Left forelimb (tissue), 1 donor: ENCODE data around the gene POM121C.
"Not testable (repeated sequence)": the region's sequence is repeated elsewhere in the genome, so short reads cannot be mapped to it uniquely, and the experiment has no call there.

Experiments
- DNase-seq: peaks from one replicate; pipeline ENCODE4 v3.0.0-alpha.2; 2018; ENCODE audit warnings: low spot score

POM121C gene

GRCh38 chr7:75485979-75486643, at the start of gene POM121C:
TSS of gene POM121C (minus strand) at chr7:75486299. CDS start at chr7:75441496, 44,803 bp downstream.
- DNase-seq = peak; percentile 92

GRCh38 chr7:75534727-75535307, 48.7 kb upstream of the POM121C start:
- DNase-seq = no peak

DNA sequence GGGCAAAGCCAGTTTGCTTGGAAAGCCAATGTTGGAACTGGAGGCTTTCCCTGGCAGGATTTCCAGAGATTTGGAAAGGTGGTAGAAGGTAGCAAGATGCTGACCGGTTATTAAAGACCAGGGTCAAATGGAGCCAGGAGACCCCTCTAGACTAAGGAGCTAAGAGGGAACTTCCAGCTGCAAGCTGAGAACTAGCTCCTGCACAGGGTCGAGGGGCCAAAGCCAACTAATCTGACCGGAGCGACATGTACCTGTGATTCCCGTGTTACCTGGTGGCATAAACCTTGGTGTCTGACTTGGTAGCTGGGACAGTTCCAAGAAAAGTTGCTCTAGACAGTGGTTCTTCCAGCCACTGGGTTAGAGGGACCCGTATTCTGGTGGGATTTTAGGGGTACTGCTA, 47.8 kb upstream of the POM121C start:
- DNase-seq = no peak

GRCh38 chr7:75532639-75533038, 46.5 kb upstream of the POM121C start:
- no peak for DNase-seq

GRCh38 chr7:75531359-75531821, 45.3 kb upstream of the POM121C start:
- DNase-seq = no peak

GRCh38 chr7:75527224-75527722, 41.2 kb upstream of the POM121C start:
- peak; percentile 64 for DNase-seq

GRCh38 chr7:75521727-75522126, 35.6 kb upstream of the POM121C start:
- not testable (repeated sequence) for DNase-seq

GRCh38 chr7:75518842-75519241, 32.7 kb upstream of the POM121C start:
- DNase-seq = not testable (repeated sequence)

DNA sequence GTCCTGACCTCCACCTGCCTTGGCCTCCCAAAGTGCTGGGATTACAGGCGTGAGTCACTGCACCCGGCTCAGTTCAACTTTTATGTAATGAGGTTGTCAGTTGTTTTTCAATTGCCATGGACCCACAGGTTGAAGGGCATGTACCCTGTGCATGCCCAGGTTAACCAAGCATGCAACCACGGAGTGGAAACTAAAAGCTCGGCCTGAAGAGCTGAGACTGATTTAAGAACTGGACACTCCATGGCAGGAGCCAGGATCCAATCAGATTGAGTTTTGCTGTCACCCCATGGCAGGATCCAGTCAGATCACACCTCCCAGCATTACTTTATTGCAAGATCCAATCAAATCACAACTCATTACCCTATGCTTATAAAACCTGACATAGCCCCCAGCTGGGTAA, 22.9 kb upstream of the POM121C start:
- DNase-seq = not testable (repeated sequence)

DNA sequence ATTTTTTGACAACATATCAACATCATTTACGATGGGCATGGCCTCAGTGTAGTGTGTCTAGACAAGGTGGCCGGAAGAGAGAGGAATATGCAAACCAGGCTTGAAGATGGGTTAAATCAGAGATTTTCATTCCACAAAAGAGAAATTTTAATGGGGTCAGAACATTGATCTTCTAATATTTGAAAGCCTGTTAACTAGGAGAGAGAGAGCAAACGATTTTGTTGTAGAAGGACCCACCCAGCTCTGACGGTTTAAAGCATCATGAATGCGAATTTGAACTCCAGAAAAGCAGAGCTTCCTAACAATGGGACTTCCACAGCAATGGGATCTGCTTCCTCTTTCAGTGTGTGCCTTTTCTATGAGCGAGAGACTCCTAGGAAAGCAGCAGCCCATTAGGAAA, 5.9 kb upstream of the POM121C start, which contains the start of gene SPDYE5:
SPDYE5 (plus strand) TSS at position 301 of the 400 bp plus-strand sequence. CDS start 1,728 bp downstream, outside the sequence.
- DNase-seq = not testable (repeated sequence)

- not testable (repeated sequence) for DNase-seq
Observed at GRCh38 chr7:75485355-75485978, 632 bp downstream of the POM121C start.

GRCh38 chr7:75480313-75480712, 5.8 kb downstream of the POM121C start:
- DNase-seq = not testable (repeated sequence)

DNA sequence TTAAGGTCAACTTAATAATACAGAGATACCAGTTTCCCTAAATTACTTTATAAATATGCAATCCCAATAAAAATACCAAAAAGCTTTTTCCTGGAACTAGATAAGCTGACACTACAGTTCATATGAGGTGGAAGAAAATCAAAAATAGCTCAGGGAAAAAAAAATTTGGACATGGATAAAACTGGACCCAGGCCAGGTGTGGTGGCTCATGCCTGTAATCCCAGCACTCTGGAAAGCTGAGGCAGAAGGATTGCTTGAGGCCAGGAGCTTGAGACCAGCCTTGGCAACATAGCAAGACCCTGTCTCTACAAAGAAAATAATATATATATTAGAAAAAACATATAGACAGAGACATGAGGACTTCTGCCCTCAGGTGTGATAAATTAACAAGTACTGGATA, 8.6 kb downstream of the POM121C start:
- DNase-seq = not testable (repeated sequence)

DNA sequence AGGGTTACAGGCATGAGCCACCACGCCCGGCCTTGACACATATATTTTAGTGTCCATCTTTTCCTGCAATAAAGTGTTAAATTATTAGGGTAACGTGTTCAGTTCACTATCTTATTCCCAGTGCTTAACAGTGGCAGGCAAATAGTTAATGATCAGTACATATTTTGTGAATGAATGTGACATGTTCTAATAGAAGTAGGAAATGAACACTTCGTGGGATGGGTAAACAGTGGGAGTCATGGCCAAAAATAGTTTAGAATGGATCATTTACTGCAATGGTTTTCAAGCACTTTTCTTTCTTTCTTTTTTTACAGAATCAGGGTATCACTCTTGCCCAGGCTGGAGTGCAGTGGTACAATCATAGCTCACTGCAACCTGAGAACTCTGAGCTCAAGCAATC, 15.9 kb downstream of the POM121C start:
- not testable (repeated sequence) for DNase-seq

DNA sequence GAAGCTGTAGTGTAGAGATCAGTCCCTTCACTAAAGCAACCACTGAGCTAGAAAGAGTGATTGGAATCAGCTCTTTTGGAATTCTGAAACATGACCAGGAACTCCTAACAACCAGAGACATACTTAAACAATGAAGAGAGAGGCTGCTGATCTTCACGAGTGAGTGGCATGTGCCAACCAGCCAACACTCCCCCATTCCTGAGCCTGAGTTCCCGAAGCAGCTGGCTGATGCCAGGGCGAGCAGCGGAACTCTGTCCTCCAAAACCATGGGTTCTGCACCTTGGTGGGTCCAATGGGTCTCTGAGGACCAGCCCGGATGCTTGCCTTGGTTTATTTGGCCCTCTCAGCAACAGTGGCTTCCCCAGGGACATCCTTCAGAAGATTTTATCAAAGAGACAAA, 25.6 kb downstream of the POM121C start:
- not testable (repeated sequence) for DNase-seq

DNA sequence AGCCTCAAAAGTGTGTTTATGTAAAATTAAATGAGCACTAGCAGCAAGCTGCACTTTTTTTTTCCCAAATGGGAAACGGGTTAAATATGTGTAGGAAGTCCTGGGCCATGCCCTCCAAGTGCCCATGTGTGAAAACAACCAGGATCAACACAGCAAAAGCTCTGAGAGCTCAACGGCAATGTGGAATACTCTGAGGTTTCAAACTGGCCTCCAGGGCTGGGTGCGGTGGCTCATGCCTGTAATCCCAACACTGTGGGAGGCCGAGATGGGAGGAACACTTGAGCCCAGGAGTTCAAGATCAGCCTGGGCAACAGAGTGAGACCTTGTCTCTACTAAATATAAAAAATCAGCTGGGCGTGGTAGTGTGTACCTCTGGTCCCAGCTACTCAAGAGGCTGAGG, 28.1 kb downstream of the POM121C start:
- DNase-seq = not testable (repeated sequence)

- not testable (repeated sequence) for DNase-seq
Observed at GRCh38 chr7:75456403-75456802, 29.7 kb downstream of the POM121C start.

DNA sequence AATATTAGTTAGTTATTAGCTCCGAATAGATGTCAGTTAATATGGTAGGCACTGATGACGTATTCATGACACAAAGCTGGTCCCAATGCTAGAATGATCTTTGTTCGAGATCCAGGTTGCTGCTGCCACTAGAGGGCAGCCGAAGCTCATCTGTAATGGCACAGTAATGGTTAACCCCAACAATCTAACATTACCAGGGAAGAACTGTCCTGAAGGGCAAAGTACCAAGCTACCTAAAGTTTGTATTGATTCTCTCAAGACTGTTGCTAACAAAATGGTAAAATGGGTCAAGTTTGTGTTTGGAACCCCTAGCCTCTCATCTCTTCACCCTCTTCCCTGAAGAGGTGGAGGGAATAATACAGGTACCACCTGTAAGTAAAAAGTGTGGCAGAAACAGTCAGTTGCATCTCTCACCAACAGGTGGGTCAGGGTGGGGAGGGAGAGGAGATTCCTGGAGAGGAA, 33.6 kb downstream of the POM121C start:
- DNase-seq = not testable (repeated sequence)

DNA sequence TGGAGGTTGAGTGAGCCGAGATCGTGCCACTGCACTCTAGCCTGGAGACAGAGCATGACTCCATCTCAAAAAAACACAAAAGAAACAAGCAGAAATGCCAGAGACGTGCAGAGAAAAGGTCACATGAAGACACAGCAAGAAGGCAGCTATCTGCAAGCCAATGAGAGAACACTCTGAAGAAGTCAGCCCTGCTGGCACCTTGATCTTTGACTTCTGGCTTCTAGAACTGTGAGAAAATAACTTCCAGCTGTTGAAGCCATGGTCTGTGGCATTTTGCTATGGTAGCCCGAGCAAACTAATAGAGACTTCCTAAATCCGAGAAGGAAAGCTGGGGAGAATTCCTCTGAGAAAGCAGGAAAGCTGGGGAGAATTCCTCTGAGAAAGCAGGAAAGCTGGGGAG, 36.2 kb downstream of the POM121C start:
- not testable (repeated sequence) for DNase-seq

DNA sequence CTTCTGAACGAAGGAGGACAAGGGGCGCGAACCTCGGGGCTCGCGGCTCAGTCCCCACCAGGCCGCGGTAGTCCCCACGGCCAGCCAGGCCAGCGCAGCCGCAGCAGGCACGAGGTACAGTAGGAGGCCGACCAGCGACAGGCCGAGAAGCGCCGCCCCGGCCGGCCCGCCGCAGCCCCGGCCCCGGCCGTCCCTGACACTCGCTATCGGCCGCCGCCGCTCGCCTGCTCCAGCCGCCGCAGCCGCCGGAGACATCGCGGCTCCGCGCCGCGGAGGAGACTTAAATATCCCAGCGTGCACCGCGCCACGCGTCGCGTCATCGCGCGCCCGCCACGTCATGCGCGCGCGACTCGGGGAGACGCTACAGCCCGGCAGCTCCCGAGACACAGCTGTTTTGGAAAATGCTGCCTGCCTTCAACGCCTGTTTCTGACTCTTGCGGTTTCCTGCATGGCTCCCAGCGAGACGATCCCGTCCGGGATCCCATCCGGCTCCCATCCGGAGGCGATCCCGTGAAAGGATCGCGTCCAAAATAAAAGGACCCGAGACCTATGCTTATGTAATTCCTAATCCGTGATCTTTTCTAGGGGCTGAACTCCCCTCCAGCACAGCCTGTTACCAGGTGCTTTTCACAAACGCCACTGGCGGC, 43.5 kb downstream of the POM121C start:
- not testable (repeated sequence) for DNase-seq

DNA sequence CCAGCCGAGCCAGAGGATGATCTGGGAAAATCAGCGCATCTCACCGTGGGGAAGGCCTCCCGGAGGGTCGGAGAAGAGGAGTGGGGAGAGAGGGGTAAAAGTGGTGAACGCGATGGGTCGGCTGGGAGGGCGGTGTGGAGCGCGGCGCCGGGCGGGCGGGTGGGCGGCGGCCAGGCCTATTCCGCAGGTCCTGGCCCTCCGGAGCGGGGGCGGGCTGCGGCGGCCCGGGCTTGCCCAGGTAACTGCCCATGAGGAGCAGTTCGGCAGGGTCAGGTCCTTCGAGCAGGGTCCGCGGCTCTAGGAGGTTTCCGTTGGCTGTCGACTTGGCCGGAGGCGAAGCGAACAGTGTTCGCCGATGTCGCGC, 44.0 kb downstream of the POM121C start:
- DNase-seq = not testable (repeated sequence)

- not testable (repeated sequence) for DNase-seq
Observed at GRCh38 chr7:75439000-75439399, 47.1 kb downstream of the POM121C start.
